IPS-NIHi7 (cell line): ENCODE measurements around the gene KRT33B.
"Not testable (repeated sequence)": the region's sequence is repeated elsewhere in the genome, so short reads cannot be mapped to it uniquely, and the experiment has no call there.

Experiments used
- DNase-seq: peaks from one replicate; pipeline ENCODE4 v3.0.0; 2012; ENCODE audit warnings: mixed read lengths; ENCODE audit errors: extremely low spot score

Gene KRT33B

DNA sequence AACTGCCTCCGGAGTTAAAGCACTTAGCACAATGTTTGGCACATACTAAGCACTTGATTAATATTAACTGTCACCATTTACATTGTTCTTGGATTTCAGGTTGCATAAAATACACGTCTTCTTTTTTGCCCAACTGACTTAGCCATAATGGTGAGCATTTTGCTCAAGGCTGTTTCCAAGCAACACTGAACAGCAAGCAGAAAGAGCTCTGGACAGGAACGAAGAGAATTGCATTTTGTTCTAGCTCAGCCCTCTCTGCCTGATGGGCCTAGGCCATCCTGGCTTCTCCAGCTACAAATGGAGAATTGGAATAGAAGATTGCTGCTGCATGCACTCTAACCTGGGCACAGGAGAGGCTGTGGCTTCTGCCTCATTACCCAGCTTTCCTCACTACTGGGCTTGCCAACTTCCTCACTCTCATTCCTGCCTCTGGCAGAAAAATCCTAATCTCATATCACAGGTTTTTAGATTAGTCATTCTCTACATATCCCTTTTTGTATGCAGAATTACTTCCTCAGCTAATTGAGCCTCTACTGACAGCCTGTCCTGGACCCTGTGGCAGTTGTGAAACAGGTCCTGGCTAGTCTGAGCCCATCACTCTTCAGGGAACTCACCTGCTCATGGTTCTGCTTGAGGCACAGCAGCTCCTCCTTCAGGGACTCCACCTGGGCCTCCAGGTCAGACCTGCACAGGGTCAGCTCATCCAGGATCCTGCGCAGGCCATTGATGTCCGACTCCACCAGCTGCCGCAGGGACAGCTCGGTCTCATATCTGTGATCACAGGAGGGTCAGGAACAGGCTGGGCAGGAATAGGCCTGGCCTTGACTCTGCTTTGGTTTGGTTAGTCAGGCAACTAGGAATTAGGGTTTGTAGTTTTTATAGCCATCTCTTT lies 21.5 kb downstream of the KRT33B start:
- DNase-seq: no peak

DNA sequence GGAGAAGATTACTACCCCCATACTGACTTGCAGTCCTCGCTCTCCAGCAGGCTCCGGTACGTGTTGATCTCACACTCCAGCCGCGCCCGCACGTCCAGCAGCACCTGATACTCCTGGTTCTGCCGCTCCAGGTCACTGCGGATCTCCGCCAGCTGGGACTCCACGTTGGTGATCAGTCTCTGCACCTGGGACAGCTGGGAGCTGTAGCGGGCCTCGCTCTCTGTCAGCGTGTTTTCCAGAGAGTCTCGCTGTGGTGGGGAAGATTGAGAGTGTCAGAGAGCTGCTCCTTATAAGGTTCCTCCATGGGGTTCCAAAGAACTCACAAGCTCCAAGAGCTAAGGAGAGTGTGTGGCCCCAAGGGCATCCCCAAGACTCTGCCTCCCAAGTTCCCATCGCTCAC lies 23.2 kb downstream of the KRT33B start:
- DNase-seq: not testable (repeated sequence)

GRCh38 chr17:41345992-41346391 lies 23.6 kb downstream of the KRT33B start:
- no peak for DNase-seq

DNA sequence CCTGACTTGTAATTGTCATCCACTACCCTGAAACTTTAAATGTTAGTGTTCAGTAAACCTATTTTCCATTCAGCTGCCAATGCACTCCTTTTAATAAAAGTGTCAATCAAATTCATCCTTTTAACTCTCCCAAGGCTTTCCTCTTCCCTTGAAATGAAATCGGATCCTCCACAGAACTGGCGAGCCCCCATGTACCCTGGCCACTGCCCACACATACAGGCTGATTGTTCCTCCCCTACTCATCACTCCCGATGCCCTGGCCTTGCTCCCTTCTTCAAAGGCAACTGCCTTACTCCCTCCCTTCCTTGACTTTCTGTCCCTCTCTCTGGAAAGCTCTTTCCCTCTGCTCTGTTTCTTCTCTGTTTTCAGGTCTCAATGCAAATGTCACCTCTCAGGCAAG lies 26.6 kb downstream of the KRT33B start:
- DNase-seq: no peak

DNA sequence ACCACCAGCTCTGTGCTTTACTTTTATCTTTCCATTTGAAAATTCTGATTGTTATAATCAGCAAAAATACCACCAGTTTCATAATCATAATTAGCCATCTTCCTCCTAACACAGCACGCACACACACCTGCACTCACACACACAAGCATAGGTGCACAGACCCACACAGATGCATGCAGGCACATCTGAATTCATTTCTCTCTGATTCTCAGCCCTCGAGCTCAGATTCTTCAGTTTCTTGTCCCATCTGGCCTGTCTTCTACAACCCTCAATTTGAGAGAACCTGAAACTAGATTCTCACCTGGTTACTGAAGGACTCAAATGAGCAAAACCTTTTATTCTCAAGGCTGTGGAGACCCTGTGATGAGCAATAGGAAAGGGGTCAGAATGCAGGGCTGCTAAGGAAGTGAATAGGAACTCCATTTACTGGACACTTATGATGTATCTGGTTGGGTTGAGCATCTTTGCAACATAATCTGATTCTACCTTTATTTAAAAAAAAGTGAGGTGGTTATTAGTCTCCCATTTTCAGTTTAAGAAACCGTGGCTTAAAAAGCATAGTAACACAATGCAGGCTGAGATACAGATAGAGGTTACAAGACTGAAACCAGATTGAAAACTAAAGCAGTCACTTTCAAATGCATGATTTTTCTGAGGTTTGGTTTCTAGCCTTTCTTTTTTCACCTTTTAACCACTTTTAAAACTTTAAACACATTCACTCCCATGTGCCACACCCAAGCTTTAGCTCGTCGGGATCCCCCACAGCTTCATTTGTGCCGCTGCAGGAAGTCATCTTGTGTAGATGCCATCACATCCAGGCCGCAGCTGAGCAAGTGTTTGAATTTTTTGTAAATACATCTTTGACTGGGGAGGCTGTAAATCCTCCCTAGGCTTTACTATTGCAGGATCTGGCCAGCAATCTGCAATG lies 28.4 kb downstream of the KRT33B start:
- DNase-seq: no peak

- no peak for DNase-seq
Observed at GRCh38 chr17:41340494-41340893, 29.1 kb downstream of the KRT33B start.

GRCh38 chr17:41339571-41340172 lies 29.9 kb downstream of the KRT33B start:
- no peak for DNase-seq

DNA sequence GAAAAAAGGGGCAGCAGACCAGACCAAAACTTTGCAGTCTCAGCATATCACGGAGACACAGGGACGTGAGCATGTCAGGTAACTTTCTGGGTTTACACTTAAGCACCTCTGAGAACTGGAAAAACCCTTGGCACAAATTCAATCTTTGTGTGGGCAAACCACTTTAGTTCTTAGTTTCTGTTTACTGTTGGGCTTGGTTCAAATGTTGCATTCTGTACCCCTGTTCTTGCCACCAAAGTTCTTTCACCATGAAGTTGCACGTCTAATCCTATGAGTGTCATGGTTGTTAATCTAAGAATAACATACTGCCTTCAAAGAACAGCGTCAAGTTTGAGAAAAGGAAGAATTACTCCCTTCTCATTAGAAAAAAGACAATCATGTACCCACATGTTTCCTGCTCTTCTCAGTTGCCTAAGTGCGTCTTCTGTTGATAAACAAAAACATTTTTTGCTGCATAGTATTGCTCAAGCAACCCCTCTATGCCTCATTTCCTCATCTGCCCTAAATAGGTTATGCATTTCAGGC lies 30.6 kb downstream of the KRT33B start:
- DNase-seq: no peak

- DNase-seq: no peak
Observed at GRCh38 chr17:41335747-41336146, 33.9 kb downstream of the KRT33B start.

DNA sequence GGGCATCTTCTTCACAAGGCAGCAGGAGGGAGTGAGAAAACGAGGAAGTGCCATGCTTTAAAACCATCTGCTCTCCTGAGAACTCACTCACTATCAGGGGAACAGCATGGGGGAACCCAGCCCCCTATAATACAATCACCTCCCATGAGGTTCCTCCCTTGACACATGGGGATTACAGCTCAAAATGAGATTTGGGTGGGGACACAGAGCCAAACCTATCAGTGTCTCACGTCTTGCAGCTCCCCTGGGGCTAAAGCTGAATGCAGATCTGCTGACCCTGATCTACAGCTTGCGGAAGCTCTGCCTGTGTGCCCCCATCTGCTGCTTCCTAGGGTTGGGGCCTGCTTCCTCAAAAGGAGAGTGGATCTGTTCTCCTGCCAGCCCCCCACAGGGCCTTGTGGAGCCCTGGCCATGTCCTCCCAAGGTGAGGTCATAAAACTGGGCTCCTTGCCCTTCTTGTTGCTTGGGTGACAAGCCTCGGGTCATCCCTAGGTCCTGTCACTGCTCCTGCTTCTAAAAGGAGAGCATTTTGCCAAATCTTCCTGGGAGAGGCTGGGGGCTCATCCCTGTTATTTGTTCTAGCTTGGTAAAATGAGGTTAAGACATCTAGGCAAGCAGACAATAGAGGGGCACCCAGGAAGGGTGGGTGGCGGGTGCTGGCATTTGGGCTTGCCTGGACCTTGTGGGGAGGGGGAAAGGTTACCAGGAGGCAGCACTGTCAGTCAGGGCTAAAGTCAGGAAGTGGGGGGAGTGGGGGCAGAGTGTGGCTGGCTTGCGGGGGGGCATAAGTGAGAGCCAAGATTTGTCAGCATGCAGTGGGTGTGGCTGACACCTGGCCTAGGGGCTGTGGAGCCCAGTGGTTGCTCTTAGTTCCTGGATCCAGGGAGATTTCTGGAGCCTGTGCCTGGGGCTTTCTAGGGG lies 35.0 kb downstream of the KRT33B start:
- no peak for DNase-seq

- no peak for DNase-seq
Observed at GRCh38 chr17:41333836-41334235, 35.8 kb downstream of the KRT33B start.

DNA sequence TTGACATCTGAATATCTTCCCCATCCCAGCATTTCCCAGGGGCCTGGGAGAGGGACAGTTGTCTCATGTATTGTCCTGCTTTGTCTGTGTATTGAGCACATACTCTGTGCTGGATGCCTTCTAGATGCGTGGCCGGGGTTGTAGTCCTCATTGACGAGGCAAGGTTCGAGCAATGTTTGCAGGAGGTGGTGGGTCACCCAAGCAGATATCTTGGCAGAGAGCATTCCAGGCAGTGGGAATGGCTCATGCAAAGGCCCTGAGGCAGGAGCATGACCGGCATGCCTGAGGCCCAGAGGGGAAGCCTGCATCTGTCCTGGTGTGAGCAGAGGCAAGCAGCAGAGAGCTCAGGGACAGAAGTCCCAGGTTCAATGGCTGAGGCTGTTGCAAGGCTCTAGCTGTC lies 36.5 kb downstream of the KRT33B start:
- DNase-seq: no peak

- DNase-seq: no peak
Observed at GRCh38 chr17:41332239-41332638, 37.4 kb downstream of the KRT33B start.

DNA sequence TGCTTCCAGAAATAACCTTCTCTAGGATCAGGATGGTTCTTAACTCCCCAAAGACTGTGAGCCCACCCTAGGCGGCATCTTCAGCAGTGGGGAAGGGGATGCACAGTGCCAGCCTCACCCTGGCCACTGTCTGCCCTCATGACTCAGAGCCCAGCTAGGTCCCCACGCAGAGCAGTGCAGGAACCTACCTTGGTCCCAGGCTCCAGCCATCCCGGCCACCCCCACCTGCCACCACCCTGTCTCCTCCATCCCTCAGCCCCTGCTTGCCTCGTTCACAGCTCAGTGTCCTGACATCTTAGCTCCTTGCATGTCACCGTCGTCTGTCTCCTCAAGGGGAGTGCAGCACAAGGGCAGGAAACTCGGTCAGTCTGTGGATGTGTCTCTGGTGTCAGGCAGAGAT lies 38.0 kb downstream of the KRT33B start:
- DNase-seq: no peak

DNA sequence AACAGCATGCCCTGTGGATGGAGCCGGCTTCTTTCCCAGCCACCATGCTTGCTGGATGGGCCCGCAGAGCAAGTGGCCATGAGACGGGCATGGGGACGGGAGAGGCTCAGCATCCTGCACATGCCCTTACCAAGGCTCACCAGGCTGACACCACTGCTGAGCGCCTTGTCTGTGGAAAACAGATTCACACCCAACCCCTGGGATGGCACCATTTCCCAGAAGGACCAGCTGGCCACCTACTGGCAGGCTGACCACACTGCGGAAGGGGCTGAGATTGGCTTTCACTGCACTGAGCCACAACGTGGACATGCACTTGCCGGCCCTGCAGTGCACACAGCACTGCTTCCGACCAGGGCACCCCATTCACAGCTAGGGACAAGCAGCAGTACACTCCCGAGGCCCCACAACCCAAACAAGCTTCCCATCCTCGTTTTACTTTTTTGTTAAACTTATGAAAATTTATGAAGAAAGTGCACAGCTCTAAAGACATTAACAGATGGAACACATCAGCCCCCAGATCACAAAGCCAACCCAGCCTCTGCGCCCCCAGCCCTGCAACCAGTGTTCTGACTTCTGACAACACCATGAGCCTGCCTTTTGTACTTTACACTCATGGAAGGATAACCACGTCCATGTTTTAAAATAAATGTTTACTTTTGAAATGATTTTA lies 40.2 kb downstream of the KRT33B start:
- peak; percentile 74 for DNase-seq

GRCh38 chr17:41328207-41328606 lies 41.4 kb downstream of the KRT33B start:
- DNase-seq: no peak

- DNase-seq: no peak
Observed at GRCh38 chr17:41327411-41328120, 42.0 kb downstream of the KRT33B start.

DNA sequence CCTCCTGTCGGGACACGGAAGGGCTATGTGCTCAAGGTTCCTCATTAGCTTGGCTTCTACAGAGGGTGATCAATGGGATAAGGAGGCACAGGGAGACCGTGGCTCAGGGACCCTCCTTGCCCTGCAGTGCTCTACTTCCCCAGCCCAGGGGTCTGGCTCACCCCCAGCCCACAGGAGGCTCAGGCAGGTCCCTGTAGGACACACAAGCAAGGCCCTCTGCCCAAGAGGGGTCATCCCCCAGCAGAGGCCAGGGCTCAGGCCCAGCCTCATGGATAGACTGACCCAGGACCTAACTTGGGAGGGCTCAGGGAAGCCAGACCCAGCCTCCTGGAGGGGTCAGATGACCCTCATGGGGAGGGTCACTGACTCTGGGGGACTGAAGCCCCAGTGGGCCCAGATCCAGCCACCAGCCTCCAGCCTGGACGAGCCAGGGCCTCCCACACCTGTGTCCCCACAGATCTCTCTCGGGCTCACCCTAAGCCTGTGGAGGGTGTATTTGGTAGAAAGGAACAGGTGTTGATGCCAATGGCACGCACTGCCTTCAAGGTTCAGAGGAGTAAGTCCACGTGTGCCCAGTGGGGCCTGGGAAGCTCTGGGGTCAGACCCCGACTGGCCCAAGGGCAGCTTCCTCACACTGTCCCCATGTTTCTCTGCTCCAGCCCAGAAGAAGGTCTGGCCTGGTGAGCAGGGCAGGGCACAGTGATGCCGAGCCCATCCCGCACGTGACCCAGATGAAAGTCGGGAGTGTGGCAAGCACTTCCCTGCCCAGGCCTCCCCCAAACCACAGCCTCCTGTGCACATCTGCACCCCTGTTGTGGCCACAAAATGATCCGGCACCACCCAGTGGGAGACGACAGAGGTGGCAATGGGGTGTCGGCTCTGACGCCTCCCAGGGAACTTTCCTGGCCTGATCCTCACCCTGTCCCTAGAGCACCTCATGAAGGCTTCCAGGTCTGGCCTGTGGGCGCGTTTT lies 43.2 kb downstream of the KRT33B start:
- no peak for DNase-seq

DNA sequence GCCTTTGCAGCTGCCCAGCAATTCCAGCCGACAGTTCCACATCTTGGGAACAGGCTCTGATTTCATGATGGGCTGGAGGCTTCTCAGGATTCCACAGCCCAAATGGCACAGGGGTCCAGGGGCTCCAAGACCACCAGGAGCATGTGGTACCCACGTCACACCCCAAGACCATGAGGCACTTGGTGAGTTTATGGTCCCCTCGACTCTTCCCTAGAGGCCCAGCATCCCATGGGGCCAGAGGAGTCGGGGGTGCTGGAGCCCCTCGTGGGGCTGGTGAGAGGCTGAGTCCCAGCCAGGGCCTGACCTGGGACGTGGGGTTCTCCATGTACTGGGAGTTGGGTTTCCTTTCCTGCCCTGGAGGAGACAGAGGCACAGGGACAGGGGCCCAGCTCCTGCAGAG lies 44.0 kb downstream of the KRT33B start:
- DNase-seq: no peak
